SK-N-SH (cell line): ENCODE data around the gene DTX3. TPM values are rescaled to one million over a fixed set of nuclear protein-coding genes. Genes with fewer than 3 reads are reported as not detected.

Source experiments
- CTCF ChIA-PET: fragments of 300-600, 350-600 bp; formaldehyde crosslinking; extraction: SDS; loops from one replicate; lab custom pipeline; 2021; lab: Yijun Ruan, JAX
- POLR2A ChIA-PET: fragments of 350-600 bp; sonication (Branson Sonifier 250); formaldehyde crosslinking; extraction: SDS; loops from one replicate; lab custom pipeline; 2020; ENCODE audit warnings: antibody characterized with exemption, inconsistent platforms; lab: Yijun Ruan, JAX
- DNase-seq: peaks from one replicate; pipeline ENCODE4 v3.0.0; 2012
- H2AFZ ChIP-seq: fragments of 200-600 bp; sonication (generic); 2 replicates; pipeline ENCODE4 v1.8.1; 2016; ENCODE audit warnings: antibody characterized with exemption, mild to moderate bottlenecking, low read depth
- H3F3A ChIP-seq: fragments of 200-600 bp; sonication (generic); replicated peaks from 2 replicates; pipeline ENCODE3; 2016; ENCODE audit warnings: antibody characterized with exemption, mild to moderate bottlenecking; ENCODE audit not compliant: insufficient read depth
- H3K27ac ChIP-seq, 2 experiments: fragments of 200-500 bp in 1 of 2; fragments of 200-600 bp in 1 of 2; sonication (Bioruptor generic) in 1 of 2; sonication (generic), shearing (Covaris generic) in 1 of 2; 2 replicates each; pipeline versions ENCODE4 v1.5.1 to v1.6.1; 2014 to 2016; ENCODE audit warnings: low read depth in 2 of 2, inconsistent platforms in 1 of 2, low read length in 1 of 2, mild to moderate bottlenecking in 1 of 2, mixed read lengths in 1 of 2
- H3K27me3 ChIP-seq: fragments of 200-600 bp; sonication (generic), shearing (Covaris generic); 2 replicates; pipeline ENCODE4 v1.6.1; 2016; ENCODE audit warnings: mixed run types; ENCODE audit not compliant: insufficient read depth
- H3K36me3 ChIP-seq, 2 experiments: fragments of 200-500 bp in 1 of 2; fragments of 200-600 bp in 1 of 2; sonication (Bioruptor generic) in 1 of 2; sonication (generic) in 1 of 2; replicated peaks in 1 of 2; 2 replicates each; pipeline versions ENCODE3 to v1.5.1; 2014 to 2016; ENCODE audit warnings: low read length in 1 of 2, mild to moderate bottlenecking in 1 of 2; ENCODE audit not compliant: insufficient read depth in 2 of 2, control insufficient read depth in 1 of 2
- H3K4me1 ChIP-seq, 2 experiments: fragments of 200-500 bp in 1 of 2; fragments of 200-600 bp in 1 of 2; sonication (Bioruptor generic) in 1 of 2; sonication (generic), shearing (Covaris generic) in 1 of 2; 2 replicates each; pipeline versions ENCODE4 v1.5.1 to v1.6.1; 2014 to 2016; ENCODE audit warnings: low read depth in 1 of 2, low read length in 1 of 2, mixed run types in 1 of 2; ENCODE audit not compliant: insufficient read depth in 2 of 2, control insufficient read depth in 1 of 2
- H3K4me2 ChIP-seq: fragments of 200-600 bp; sonication (generic), shearing (Covaris generic); 2 replicates; pipeline ENCODE4 v1.6.1; 2017; ENCODE audit warnings: mixed run types
- H3K4me3 ChIP-seq, 2 experiments: fragments of 200-500 bp in 1 of 2; fragments of 200-600 bp in 1 of 2; sonication (Bioruptor generic) in 1 of 2; sonication (generic), shearing (Covaris generic) in 1 of 2; 2 replicates each; pipeline versions ENCODE4 v1.5.1 to v1.8.1; 2014 to 2016; ENCODE audit warnings: low read depth in 2 of 2, inconsistent platforms in 1 of 2, low read length in 1 of 2, mild to moderate bottlenecking in 1 of 2, mixed read lengths in 1 of 2, moderate library complexity in 1 of 2
- H3K79me2 ChIP-seq: fragments of 200-600 bp; sonication (generic); 2 replicates; pipeline ENCODE4 v1.8.1; 2017; ENCODE audit warnings: mild to moderate bottlenecking; ENCODE audit not compliant: insufficient read depth
- H3K9ac ChIP-seq: fragments of 200-600 bp; sonication (generic); 2 replicates; pipeline ENCODE4 v1.6.1; 2017; ENCODE audit warnings: mixed run types
- H3K9me2 ChIP-seq: fragments of 200-600 bp; sonication (generic); 2 replicates; pipeline ENCODE4 v1.6.1; 2017; ENCODE audit warnings: mixed run types
- H3K9me3 ChIP-seq: fragments of 200-600 bp; sonication (generic); 2 replicates; pipeline ENCODE4 v1.6.1; 2017; ENCODE audit warnings: mixed run types, mild to moderate bottlenecking, moderate library complexity
- H4K20me1 ChIP-seq: fragments of 200-600 bp; sonication (generic); 2 replicates; pipeline ENCODE4 v1.6.1; 2017; ENCODE audit warnings: mild to moderate bottlenecking, mixed run types; ENCODE audit not compliant: insufficient read depth
- EZH2phosphoT487 ChIP-seq: fragments of 200-600 bp; sonication (generic); IDR thresholded peaks from 2 replicates; pipeline ENCODE4 v1.6.1; 2017; ENCODE audit warnings: low read depth, mixed run types, mild to moderate bottlenecking, antibody characterized with exemption, moderate library complexity, borderline replicate concordance
- FOXJ3 ChIP-seq: sonication (generic); formaldehyde crosslinking; IDR thresholded peaks from 2 replicates; pipeline ENCODE4 v1.5.1; 2020; ENCODE audit warnings: mild to moderate bottlenecking, missing genetic modification reagents
- JUND ChIP-seq: IDR thresholded peaks from 2 replicates; pipeline ENCODE4 v1.4.0; 2012
- PBX3 ChIP-seq: IDR thresholded peaks from 2 replicates; pipeline ENCODE4; 2012
- RAD21 ChIP-seq: IDR thresholded peaks from 2 replicates; pipeline ENCODE4 v1.6.1; 2012; ENCODE audit warnings: mild to moderate bottlenecking, low read length
- REST ChIP-seq: IDR thresholded peaks from 2 replicates; pipeline ENCODE4 v1.6.1; 2012; ENCODE audit warnings: mild to moderate bottlenecking, low read depth, low read length, moderate library complexity
- SMC3 ChIP-seq: IDR thresholded peaks from 2 replicates; pipeline ENCODE4 v1.6.1; 2012; ENCODE audit warnings: low read depth, low read length, improper control_type of control experiment
- TEAD4 ChIP-seq: IDR thresholded peaks from 2 replicates; pipeline ENCODE4 v1.4.0; 2012; ENCODE audit warnings: mild to moderate bottlenecking, borderline replicate concordance; ENCODE audit not compliant: insufficient read depth
- USF1 ChIP-seq: IDR thresholded peaks from 2 replicates; pipeline ENCODE4 v1.4.0; 2012; ENCODE audit warnings: low read depth, borderline replicate concordance
- YY1 ChIP-seq: IDR thresholded peaks from 2 replicates; pipeline ENCODE4 v1.4.0; 2012; ENCODE audit warnings: low read depth, mild to moderate bottlenecking
- ZBTB33 ChIP-seq: IDR thresholded peaks from 2 replicates; pipeline ENCODE4 v1.4.0; 2012; ENCODE audit warnings: low read depth, borderline replicate concordance
- WGBS: methylation state at CpG from one replicate; pipeline ENCODE4 v1.1.6; 2017; ENCODE audit warnings: low lambda C conversion rate; 5-methylcytosine and 5-hydroxymethylcytosine counted together
- polyA plus RNA-seq, 3 experiments: library from polyadenylated mRNA; depleted of rRNA; stranded (reverse); fragments of >200 nt; gene quantifications; 2 replicates each; pipeline ENCODE4 v1.2.3, GENCODE V29; 2012

Gene DTX3
- polyA plus RNA-seq, 1 of the 3 experiments (the other 2 are of a cell fraction): 61.2 TPM

- ChIA-PET POLR2A (no interaction called here), CTCF (interaction anchor here (1.4 to 1.6 kb wide), 3 partner anchors 16 to 75 kb away, joined by 3 to 4 read pairs (median 3); partner anchors contain the start of gene B4GALNT1)
- DNase-seq: no peak
- Histone ChIP-seq H3K9me3 (peaks cover 11% of the 10 kb centered on the region), H3K4me2 (no peak overlapping the region), H3K4me3 (no peak overlapping the region), H3F3A (no peaks in the 10 kb centered on the region), H3K36me3 (no peaks in the 10 kb centered on the region), H3K79me2 (no peaks in the 10 kb centered on the region), H2AFZ (no peak overlapping the region), H3K4me1 (no peaks in the 10 kb centered on the region), H3K9me2 (no peaks in the 10 kb centered on the region), H3K27me3 (0 out of 2 replicates have a peak, but pooled peaks cover 5% of the 10 kb centered on the region), H4K20me1 (no peaks in the 10 kb centered on the region), H3K9ac (no peak overlapping the region), H3K27ac (no peak overlapping the region)
- WGBS: 31% methylated on average over 3 of the region's 3 CpGs
- TF ChIP-seq REST: no peak
- TF ChIP-seq SMC3: no peak
- TF ChIP-seq FOXJ3 (CRISPR knock-in tag): no peak
- no peak for TF ChIP-seq RAD21
- no peak for TF ChIP-seq ZBTB33
- no peak for TF ChIP-seq EZH2phosphoT487
- TF ChIP-seq JUND: no peak
- no peak for TF ChIP-seq YY1
- no peak for TF ChIP-seq USF1
- TF ChIP-seq PBX3: no peak
- TF ChIP-seq TEAD4: no peak
- TF ChIP-seq, all 33 proteins: peak for 0
Measured at GRCh38 chr12:57658890-57659289, 54.3 kb downstream of the DTX3 start.

Other genes with a start within 250 kb of the DTX3 start
- 16.3 and 23.1 TPM in 2 replicates for gene R3HDM2, start 173.8 kb upstream of the DTX3 start, polyA plus RNA-seq (2012; rRNA removed)
- gene INHBC, start 170.0 kb upstream of the DTX3 start, polyA plus RNA-seq (2012; rRNA removed): 0.08 and 0.10 TPM in 2 replicates
- 0.03 and 0.08 TPM in 2 replicates for gene INHBE, start 149.5 kb upstream of the DTX3 start, polyA plus RNA-seq (2012; rRNA removed)
- 0.67 and 0.90 TPM in 2 replicates for gene GLI1, start 145.0 kb upstream of the DTX3 start, polyA plus RNA-seq (2012; rRNA removed)
- gene ARHGAP9, start 125.0 kb upstream of the DTX3 start, polyA plus RNA-seq (2012; rRNA removed): 0.66 and 1.0 TPM in 2 replicates
- 158 and 193 TPM in 2 replicates for gene MARS1, start 116.8 kb upstream of the DTX3 start, polyA plus RNA-seq (2012; rRNA removed)
- gene DDIT3, start 84.3 kb upstream of the DTX3 start, polyA plus RNA-seq (2012; rRNA removed): 26.3 and 36.5 TPM in 2 replicates
- gene MBD6, start 82.0 kb upstream of the DTX3 start, polyA plus RNA-seq (2012; rRNA removed): 3.6 and 8.6 TPM in 2 replicates
- 122 and 139 TPM in 2 replicates for gene DCTN2, start 57.6 kb upstream of the DTX3 start, polyA plus RNA-seq (2012; rRNA removed)
- gene KIF5A, start 54.8 kb upstream of the DTX3 start, polyA plus RNA-seq (2012; rRNA removed): 6.2 and 8.9 TPM in 2 replicates
- gene PIP4K2C, start 13.6 kb upstream of the DTX3 start, polyA plus RNA-seq (2012; rRNA removed): 34.2 and 40.1 TPM in 2 replicates
- gene ARHGEF25, start 6.6 kb downstream of the DTX3 start, polyA plus RNA-seq (2012; rRNA removed): 48.1 and 51.6 TPM in 2 replicates
- 5.2 and 5.3 TPM in 2 replicates for gene B4GALNT1, start 28.4 kb downstream of the DTX3 start, polyA plus RNA-seq (2012; rRNA removed)
- 280 and 362 TPM in 2 replicates for gene OS9, start 89.3 kb downstream of the DTX3 start, polyA plus RNA-seq (2012; rRNA removed)
- gene AGAP2, start 133.9 kb downstream of the DTX3 start, polyA plus RNA-seq (2012; rRNA removed): 3.9 and 5.2 TPM in 2 replicates
- 36.8 and 42.8 TPM in 2 replicates for gene TSPAN31, start 140.2 kb downstream of the DTX3 start, polyA plus RNA-seq (2012; rRNA removed)
- 324 and 395 TPM in 2 replicates for gene CDK4, start 147.5 kb downstream of the DTX3 start, polyA plus RNA-seq (2012; rRNA removed)
- gene MARCHF9, start 150.3 kb downstream of the DTX3 start, polyA plus RNA-seq (2012; rRNA removed): 21.2 and 24.2 TPM in 2 replicates
- 1.7 and 2.3 TPM in 2 replicates for gene CYP27B1, start 162.3 kb downstream of the DTX3 start, polyA plus RNA-seq (2012; rRNA removed)
- gene METTL1, start 167.3 kb downstream of the DTX3 start, polyA plus RNA-seq (2012; rRNA removed): 28.0 and 33.2 TPM in 2 replicates
- 10.3 and 10.8 TPM in 2 replicates for gene EEF1AKMT3, start 167.8 kb downstream of the DTX3 start, polyA plus RNA-seq (2012; rRNA removed)
- 23.0 and 28.7 TPM in 2 replicates for gene TSFM, start 178.0 kb downstream of the DTX3 start, polyA plus RNA-seq (2012; rRNA removed)
- 4.7 and 5.2 TPM in 2 replicates for gene AVIL, start 213.9 kb downstream of the DTX3 start, polyA plus RNA-seq (2012; rRNA removed)
- 117 and 119 TPM in 2 replicates for gene CTDSP2, start 241.9 kb downstream of the DTX3 start, polyA plus RNA-seq (2012; rRNA removed)